Measurements from ENCODE around the gene SLC22A2. TPM values are rescaled to one million over a fixed set of nuclear protein-coding genes. Genes with fewer than 3 reads are reported as not detected.

SLC22A2 gene
- polyA plus RNA-seq, 1 donor (not counting 4 experiments of a cell fraction or from before 2014, with no cell fraction given): not detected

- Histone ChIP-seq H2AFZ (ENCODE audit: control insufficient read depth, low read length) (no peak overlapping the region), H3K36me3 (ENCODE audit: control insufficient read depth in 2 of 2, extremely low read depth in 1 of 2, insufficient read depth in 2 of 2, low read length in 2 of 2) (no peaks in the 10 kb centered on the region), H3K4me3 (ENCODE audit: control insufficient read depth in 2 of 3, extremely low read depth in 1 of 3, insufficient read depth in 2 of 3, low read depth in 1 of 3, low read length in 3 of 3) (no peak overlapping the region), H3K9me3 (ENCODE audit: control insufficient read depth, low read depth, low read length) (no peaks in the 10 kb centered on the region), H3K79me2 (ENCODE audit: control insufficient read depth, insufficient read depth, low read length) (no peaks in the 10 kb centered on the region), H3K4me2 (ENCODE audit: control insufficient read depth, extremely low read depth, insufficient read depth, low read depth, low read length) (no peak overlapping the region), H4K20me1 (ENCODE audit: control insufficient read depth, extremely low read depth, insufficient read depth, low read length) (no peaks in the 10 kb centered on the region), H3K27ac (ENCODE audit: control insufficient read depth, insufficient read depth, low read length) (no peak overlapping the region), H3K9me1 (ENCODE audit: control insufficient read depth, extremely low read depth, insufficient read depth, low read length) (no peaks in the 10 kb centered on the region), H3K9ac (ENCODE audit: control insufficient read depth, extremely low read depth, insufficient read depth, low read length) (no peak overlapping the region), H3K27me3 (ENCODE audit: control insufficient read depth, extremely low read depth, insufficient read depth, low read length) (no peaks in the 10 kb centered on the region), H3K4me1 (ENCODE audit: control insufficient read depth, extremely low read depth, insufficient read depth, low read length) (peaks cover 11% of the 10 kb centered on the region)
- TF ChIP-seq EZH2 (IDR thresholded peaks at IDR 0.05; ENCODE audit: low read length) (no peak), CTCF (optimal IDR thresholded peaks at IDR 0.05 in 1 of 3, IDR thresholded peaks at IDR 0.05 in 1 of 3, conservative IDR thresholded peaks at IDR 0.05 in 1 of 3; ENCODE audit: extremely low read depth in 1 of 3, insufficient read depth in 2 of 3, low read length in 3 of 3) (no peak)
- FAIRE-seq (no peak), DNase-seq (ENCODE audit: low read depth, low spot score) (no peak)
- dilution Hi-C loops (cut with MboI; ENCODE audit: extremely low pct_ligation_motif_present, low sequenced_read_pairs): no loop called here
Measured at GRCh38 chr6:160249671-160250070, 8.9 kb downstream of the SLC22A2 start.

DNA sequence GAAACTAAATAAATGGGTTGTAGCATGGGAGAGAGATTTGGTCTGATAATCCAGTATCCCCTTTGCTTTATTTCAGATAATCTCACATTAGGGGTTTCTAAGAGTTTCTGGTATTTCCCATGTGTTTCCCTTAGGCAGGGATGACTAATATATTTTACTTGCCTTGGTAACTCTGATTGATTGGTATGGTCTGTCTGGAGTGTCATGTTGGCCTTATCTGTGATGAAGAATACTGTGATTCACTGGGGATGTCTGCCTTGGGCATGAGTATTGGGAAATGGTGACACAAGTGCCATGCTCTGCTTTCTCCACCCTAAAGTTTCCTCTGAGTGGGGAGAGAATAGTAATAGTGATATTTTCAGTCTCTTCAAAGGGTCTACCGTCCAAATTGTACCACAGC, 10.1 kb downstream of the SLC22A2 start:
- no peaks in the 10 kb centered on the region for H4K20me1 ChIP-seq (ENCODE audit: control insufficient read depth, extremely low read depth, insufficient read depth, low read length)
- DNase-seq (ENCODE audit: low read depth, low spot score) (no peak), FAIRE-seq (peak; percentile 85)
- H3K4me3 ChIP-seq (ENCODE audit: control insufficient read depth in 2 of 3, extremely low read depth in 1 of 3, insufficient read depth in 2 of 3, low read depth in 1 of 3, low read length in 3 of 3): no peak overlapping the region
- dilution Hi-C loops (cut with MboI; ENCODE audit: extremely low pct_ligation_motif_present, low sequenced_read_pairs): no loop called here
- no peaks in the 10 kb centered on the region for H3K36me3 ChIP-seq (ENCODE audit: control insufficient read depth in 2 of 2, extremely low read depth in 1 of 2, insufficient read depth in 2 of 2, low read length in 2 of 2)
- H3K9me1 ChIP-seq (ENCODE audit: control insufficient read depth, extremely low read depth, insufficient read depth, low read length): no peaks in the 10 kb centered on the region
- no peak overlapping the region for H3K4me2 ChIP-seq (ENCODE audit: control insufficient read depth, extremely low read depth, insufficient read depth, low read depth, low read length)
- no peak overlapping the region for H3K27ac ChIP-seq (ENCODE audit: control insufficient read depth, insufficient read depth, low read length)
- no peaks in the 10 kb centered on the region for H3K9me3 ChIP-seq (ENCODE audit: control insufficient read depth, low read depth, low read length)
- no peaks in the 10 kb centered on the region for H3K79me2 ChIP-seq (ENCODE audit: control insufficient read depth, insufficient read depth, low read length)
- H2AFZ ChIP-seq (ENCODE audit: control insufficient read depth, low read length): no peak overlapping the region
- TF ChIP-seq EZH2 (IDR thresholded peaks at IDR 0.05; ENCODE audit: low read length) (no peak), CTCF (optimal IDR thresholded peaks at IDR 0.05 in 1 of 3, IDR thresholded peaks at IDR 0.05 in 1 of 3, conservative IDR thresholded peaks at IDR 0.05 in 1 of 3; ENCODE audit: extremely low read depth in 1 of 3, insufficient read depth in 2 of 3, low read length in 3 of 3) (no peak)
- H3K27me3 ChIP-seq (ENCODE audit: control insufficient read depth, extremely low read depth, insufficient read depth, low read length): no peaks in the 10 kb centered on the region
- H3K4me1 ChIP-seq (ENCODE audit: control insufficient read depth, extremely low read depth, insufficient read depth, low read length): peaks cover 9% of the 10 kb centered on the region
- no peak overlapping the region for H3K9ac ChIP-seq (ENCODE audit: control insufficient read depth, extremely low read depth, insufficient read depth, low read length)

Measured in keratinocyte (primary cell).